ENCODE measurements around the gene GPC6.
A peak's percentile ranks its signal among the peaks of the same experiment; 100 is the strongest.

- TF ChIP-seq CTCF (IDR thresholded peaks at IDR 0.05; ENCODE audit: insufficient read depth, low read depth, low read length) (peak; percentile 16), EZH2 (IDR thresholded peaks at IDR 0.05; ENCODE audit: insufficient read depth, low read length) (no peak)
Observed at GRCh38 chr13:93227878-93228642, 1.5 kb downstream of the GPC6 start.

All from astrocyte (in vitro differentiated cells and primary cell).